Fibroblast of peridontal ligament (primary cell): ENCODE data around the gene PRTN3.
"Not testable (repeated sequence)": the region's sequence is repeated elsewhere in the genome, so short reads cannot be mapped to it uniquely, and the experiment has no call there.

Experiments used
- DNase-seq: peaks from one replicate; pipeline ENCODE4 v3.0.0-alpha.2; 2010; ENCODE audit errors: extremely low read depth

Gene PRTN3

GRCh38 chr19:881385-882071 is 40.7 kb downstream of the PRTN3 start:
- DNase-seq = no peak

- DNase-seq = no peak
Observed at GRCh38 chr19:882871-883497, 42.2 kb downstream of the PRTN3 start.

GRCh38 chr19:883661-884211 is 42.9 kb downstream of the PRTN3 start:
- no peak for DNase-seq

- DNase-seq = no peak
Observed at GRCh38 chr19:884420-885211, 43.8 kb downstream of the PRTN3 start.

- DNase-seq = no peak
Observed at GRCh38 chr19:885536-886224, 44.9 kb downstream of the PRTN3 start.

DNA sequence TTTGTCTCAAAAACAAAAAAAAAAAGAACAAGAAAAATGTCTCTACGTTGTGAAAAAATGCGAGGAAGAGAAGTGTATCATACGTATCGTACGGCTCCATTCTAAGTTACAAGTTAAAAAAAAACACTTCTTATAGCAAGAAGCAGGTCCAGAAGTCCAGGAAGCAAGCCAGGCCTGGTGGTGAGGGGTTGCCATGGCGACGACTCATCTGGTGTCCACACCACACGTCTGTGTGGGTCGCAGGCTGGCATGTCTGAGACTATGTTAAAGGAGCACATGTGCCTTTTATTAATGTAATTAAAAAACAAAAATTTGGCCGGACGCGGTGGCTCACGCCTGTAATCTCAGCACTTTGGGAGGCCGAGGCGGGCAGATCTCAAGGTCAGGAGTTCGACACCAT is 46.3 kb downstream of the PRTN3 start:
- peak; percentile 69 for DNase-seq

- DNase-seq = no peak
Observed at GRCh38 chr19:887599-887998, 46.8 kb downstream of the PRTN3 start.

- DNase-seq = no peak
Observed at GRCh38 chr19:888581-889385, 48.0 kb downstream of the PRTN3 start.

DNA sequence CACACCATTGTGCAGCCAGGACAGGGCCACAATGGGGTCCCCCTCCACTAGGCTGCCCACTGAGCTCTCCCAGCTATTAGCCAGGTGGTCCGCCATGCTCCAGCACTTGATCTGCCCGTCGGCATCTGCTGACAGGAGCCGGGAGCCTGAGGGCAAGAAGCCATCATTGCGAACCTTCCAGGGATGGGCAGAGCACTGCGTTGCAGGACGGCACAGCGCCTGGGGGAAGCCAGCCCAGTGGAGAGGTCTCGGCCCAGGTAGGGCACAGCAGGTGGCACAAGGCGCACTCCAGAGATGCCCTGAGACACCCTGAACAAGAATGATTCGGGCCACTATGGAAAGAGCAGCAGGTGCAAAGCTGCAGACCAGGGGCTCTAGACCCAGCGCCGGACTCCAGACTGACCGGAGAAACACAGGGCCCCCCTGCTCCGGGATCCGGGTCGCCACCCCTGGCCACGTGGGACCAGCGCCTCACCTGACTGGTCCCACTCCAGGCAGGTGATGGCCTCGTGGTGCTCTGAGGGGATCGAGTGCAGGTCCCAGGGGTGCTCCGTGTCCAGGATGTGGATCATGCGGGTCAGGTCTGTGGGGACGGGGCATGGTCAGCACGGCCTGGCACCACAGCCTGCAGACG is 49.0 kb downstream of the PRTN3 start:
- DNase-seq = no peak

DNA sequence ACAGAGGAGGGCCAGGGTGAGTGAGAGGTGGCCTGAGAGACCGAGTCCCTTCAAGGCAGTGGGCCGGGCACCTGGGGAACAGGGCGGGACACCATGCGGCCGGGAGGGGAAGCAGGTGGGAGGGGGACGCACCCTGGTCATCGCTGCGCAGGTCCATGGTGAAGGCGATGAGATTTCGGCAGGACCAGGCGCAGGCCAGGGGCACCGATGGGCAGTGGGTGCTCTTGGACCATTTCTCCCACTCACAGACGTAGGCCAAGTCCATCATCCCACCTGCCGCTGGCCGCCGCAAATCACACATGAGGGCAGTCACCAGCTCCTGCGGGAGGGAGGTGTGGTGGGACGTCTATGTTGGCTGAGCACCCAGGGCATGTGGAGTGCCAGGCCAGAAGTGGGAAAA is 50.0 kb downstream of the PRTN3 start:
- no peak for DNase-seq

- DNase-seq = not testable (repeated sequence)
Observed at GRCh38 chr19:891421-892200, 50.8 kb downstream of the PRTN3 start.

- peak; percentile 7 for DNase-seq
Observed at GRCh38 chr19:892243-892893, 51.6 kb downstream of the PRTN3 start.

DNA sequence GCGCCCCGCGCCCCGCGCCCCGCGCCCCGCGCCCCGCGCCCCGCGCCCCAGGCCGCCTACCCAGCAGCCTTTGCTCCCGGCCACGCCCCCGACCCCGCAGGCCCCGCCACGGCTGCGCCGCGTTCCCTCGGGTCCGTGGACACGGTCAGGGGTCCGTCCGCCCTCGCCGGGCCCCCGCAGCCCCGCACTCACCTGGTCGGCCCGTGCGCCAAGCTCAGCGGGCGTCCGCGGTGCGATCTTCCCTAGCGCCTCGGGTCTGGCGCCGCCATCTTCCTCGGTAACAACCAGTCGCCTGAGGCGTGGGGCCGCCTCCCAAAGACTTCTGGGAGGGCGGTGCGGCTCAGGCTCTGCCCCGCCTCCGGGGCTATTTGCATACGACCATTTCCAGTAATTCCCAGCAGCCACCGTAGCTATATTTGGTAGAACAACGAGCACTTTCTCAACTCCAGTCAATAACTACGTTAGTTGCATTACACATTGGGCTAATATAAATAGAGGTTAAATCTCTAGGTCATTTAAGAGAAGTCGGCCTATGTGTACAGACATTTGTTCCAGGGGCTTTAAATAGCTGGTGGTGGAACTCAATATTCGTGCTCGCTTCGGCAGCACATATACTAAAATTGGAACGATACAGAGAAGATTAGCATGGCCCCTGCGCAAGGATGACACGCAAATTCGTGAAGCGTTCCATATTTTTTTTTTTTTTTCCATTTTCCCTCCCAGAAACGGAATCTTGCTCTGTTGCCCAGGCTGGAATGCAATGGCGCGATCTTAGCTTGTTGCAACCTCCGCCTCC is 52.3 kb downstream of the PRTN3 start, which contains the start of the genes MED16 and RNU6-9:
Gene MED16 (minus strand): TSS at position 294 of the 796 bp plus-strand sequence. CDS start 2,056 bp downstream, outside the sequence.
Gene RNU6-9 (plus strand): TSS at position 591 of the 796 bp plus-strand sequence.
- DNase-seq = peak; percentile 93

GRCh38 chr19:896434-896833 is 55.6 kb downstream of the PRTN3 start:
- no peak for DNase-seq

DNA sequence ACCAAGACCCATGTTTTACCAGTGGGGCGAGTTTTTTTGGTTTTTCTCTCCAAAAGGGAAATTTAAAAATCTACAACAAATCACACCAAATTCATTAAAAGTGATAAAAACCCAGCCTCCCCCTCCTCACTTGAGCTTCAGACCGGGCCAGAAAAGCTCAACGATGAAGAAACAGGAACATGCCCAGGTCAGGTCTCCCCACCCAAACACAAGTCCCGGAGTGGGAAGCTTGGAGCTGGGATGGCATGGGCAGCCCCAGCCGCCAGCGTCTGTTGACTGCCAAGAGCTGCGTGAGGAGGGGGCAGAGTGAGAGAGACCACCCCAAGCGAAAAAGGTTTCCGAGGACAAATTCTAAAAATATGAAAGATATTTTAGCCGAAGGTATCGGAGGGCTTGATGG is 56.2 kb downstream of the PRTN3 start:
- DNase-seq = no peak

DNA sequence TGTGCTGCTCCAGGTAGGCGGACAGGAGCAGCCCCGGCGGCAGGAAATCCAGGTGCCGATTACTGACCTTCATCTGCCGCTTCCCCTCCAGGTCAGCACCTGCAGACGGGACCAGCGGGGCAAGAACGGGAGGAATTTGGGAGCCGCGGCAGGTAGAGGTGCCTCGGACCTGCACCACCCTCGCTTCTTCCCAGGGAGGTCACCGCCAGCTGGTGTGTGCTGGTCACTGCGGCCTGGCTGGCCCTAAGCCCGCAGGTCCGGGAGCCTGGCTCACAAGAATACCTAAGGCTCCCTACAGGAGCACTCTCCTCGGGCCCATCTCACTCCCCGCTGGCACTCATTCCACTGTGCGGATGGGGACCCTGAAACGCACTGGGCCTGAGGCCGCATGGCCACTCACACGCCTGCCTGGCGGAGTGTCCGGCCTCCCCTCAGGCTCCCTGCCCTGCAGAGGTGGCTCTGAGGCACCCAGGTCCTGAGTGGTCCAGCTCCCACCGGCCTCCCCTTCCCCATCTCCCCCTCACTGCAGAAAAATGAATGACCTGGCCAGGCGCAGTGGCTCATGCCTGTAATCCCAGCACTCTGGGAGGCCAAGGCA is 56.7 kb downstream of the PRTN3 start:
- no peak for DNase-seq
